ENCODE data around the gene FBXL20.

Gene FBXL20

DNA sequence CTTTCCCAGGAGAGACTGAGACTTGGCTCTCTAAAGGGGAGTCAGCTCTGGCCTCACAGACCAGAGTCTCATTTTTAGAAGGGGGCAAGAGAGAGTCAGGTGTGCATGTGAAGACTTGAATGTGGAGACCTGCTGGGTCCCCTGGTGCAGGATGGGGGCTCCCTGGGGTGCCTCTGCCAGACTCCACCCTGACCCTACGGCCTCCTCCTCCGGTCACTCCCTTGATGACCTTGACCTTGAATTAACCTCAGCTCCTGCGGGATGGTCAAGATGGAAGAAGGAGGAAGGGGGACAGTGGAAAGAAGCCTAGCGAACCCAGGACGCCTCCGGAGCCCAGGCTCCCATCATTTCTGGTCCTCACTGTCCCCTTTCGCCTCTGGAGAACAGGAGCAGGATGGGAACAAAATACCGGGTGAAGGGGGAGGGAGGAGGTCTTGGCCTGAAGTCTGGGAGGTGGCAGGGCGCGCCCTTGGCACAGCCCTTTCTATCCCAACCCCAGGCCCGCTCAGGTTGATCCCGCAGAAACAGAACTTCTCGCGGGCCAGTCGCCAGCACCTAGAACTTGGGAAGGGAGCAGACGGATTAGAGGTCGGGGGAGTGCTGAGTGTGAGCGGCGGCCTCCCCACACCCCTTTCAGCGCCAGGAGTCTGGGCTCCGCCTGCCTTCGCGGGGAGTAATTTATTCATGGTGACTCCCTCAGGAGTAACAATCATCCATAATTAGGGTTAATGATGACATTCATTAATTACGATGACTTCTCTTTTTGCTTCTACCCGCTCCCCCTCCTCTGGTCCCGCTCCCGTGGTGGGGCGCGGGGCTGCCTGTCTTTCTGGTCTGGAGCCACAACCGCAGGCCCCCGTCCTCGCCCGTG lies 177.3 kb downstream of the FBXL20 start:
- DNase-seq = no peak

DNA sequence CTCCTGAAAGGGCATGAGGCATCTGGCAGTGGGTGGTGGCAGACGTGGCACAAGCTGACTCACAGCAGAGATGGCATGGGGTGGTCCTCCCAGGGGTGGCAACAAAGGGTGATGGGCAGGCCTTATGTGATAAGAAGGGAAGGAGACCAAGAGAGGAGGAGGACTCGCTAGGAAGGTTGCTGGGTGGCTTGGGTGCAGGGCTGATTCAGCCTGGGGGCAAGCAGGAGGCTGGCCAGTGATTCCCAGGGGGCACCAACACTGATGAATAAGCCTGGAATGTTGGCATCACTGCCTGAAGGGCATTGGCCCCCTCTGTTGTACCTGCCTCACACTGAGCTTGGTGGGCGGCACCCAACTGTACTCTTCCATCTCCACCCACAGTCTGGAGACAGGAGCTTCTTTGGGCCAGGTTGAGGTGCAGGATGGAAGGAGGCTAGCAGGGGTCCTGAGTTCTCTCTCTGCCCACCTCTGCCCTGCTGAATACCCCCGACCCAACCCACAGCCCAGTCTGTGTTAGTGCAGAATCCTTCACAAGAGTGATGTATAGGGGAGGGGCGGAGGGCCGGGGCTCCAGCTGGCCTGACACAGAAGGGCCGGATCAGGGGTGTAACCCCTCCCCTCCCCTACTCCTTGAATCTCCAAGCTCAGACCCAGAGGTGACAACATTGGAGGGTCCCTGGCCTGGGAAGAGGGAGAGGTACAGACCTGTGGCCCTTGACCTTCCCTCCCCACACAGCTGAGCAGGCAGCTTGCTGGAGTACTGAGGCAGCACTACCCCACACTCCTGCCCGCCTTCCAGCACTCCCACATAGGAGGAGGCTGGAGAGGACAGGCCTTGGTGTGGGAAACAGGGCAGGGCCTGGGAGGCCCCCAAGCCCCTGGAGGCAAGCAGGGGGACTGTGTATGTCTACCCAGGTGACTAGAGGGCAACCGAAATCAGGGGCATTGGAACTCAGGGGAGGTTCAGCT lies 178.3 kb downstream of the FBXL20 start:
- no peak for DNase-seq

DNA sequence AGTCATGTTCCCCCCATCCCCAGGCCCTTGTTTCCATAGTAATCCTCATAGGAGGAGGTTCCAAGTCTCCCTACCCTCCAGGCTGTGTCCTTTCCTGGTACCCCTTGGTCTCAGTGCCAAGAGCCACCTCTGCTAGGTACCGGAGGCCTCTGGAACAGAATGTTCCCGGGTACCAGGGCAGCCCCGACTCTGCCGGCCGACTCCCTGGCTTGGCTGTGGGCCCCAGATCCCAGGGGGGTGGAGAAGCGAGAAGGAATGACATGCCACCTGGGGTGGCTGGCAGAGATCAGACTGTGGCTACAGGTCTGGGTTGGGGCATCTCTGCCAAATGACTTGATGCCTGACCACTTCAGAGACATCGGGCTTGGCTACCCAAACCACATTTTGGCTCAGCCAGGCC lies 179.3 kb downstream of the FBXL20 start:
- DNase-seq = no peak

DNA sequence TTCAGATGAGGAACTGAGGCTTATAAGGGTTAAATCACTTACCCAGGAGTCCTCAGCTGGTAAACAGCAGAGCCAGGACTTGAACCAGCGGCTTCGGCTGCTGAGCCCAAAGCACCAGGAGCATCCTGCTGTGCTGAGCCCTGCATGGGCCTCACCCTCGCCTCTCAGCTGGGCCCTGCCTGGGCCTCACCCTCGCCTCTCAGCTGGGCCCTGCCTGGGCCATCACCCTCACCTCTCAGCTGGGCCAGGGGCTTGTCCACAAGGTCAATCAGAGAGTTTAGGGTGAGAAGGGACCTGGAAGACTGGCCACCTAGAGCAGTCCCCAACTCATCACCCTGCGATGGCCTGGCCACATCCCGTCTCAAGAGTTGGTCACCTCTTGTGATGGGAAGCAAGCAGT lies 179.9 kb downstream of the FBXL20 start:
- no peak for DNase-seq

DNA sequence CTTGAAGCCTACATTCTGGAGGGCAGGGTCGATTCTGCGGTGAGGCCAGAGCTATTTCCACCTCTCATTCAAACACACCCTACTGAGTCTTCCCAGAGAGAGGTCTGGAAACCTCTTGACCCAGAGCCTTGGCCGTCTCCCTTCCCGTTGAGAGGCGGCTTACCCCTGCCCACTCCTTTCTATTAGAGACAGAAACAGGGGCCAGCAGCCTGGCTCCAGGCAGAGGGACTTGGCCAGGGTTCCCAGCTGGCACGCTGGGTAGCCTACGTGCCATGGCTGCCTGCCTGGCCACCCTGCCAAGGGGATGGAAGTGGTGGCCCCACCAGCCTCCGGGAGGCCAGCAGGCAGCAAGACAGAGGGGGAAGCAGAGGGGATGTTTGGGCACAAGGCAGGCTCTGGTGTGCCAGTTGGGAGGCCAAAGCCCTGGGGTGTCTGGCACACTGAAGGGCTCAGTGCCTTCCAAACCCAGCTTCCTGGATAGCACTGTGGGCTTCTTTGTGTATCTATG lies 181.7 kb downstream of the FBXL20 start:
- peak; percentile 47 to 78 for DNase-seq

DNA sequence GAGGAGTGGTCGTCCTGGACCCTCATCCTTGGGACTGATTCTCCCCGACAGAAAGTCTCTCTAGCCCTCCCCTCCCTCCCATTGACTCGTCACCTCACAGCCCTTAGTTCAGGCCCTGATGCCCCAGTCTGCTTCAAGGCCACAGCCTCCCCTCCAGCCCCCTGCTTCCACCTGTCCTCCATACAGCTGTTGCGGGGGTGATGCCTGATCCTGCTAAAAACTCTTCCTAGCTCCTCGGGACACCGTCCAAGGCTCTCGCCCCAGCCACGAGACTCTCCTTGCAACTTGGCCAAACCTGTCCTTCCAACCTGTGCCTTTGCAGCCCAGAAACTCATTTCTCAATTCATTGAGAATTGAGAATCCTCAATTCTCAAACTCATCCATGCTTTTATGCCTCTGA lies 182.5 kb downstream of the FBXL20 start:
- no peak for DNase-seq

DNA sequence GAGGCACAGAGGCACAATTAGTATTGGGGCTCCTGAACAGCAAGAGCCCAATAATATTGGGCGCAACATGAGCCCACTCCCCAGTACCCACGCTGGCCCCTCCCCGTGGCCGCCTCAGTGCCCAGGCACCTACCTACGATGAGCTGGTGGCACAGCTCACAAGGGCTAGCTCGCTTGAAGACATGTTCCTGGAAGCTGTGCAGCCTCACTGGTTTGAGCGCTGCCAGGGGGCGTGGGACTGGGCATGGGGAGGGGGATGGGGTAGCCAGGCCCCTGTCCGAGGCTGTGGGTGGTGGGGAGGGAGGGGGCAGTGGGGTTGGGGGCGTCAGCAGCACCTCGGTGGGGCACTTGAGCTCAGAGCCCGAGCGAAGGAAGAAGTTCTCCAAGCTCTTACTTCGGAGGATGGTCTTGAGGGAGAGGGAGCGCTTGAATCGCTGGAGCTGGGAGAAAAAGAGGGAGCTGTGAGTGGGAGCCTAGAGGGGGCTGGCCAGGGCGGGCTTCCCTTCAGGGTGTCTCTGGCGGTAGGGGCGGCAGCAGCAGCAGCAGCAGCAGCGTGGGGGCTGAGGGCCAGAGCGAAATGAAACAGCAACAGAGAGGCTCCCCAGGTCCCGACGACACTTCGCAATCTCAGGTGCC lies 183.6 kb downstream of the FBXL20 start:
- no peak for DNase-seq

DNA sequence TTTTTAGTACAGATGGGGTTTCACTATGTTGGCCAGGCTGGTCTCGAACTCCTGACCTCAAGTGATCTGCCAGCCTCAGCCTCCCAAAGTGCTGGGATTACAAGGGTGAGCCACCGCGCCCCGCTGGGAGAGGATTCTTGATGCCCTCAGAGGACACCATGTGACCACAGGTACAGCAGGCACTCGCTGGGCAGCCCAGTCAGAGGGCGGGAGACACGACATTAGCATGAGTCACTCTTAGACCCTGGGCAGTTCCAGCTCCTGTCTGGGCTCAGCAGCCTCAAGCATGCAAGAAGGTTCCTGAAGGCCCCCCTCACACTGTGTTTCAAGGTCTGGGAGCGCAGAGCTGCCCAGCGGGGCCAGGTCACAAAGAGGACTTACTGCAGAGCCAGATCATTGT lies 187.6 kb downstream of the FBXL20 start:
- no peak for DNase-seq

DNA sequence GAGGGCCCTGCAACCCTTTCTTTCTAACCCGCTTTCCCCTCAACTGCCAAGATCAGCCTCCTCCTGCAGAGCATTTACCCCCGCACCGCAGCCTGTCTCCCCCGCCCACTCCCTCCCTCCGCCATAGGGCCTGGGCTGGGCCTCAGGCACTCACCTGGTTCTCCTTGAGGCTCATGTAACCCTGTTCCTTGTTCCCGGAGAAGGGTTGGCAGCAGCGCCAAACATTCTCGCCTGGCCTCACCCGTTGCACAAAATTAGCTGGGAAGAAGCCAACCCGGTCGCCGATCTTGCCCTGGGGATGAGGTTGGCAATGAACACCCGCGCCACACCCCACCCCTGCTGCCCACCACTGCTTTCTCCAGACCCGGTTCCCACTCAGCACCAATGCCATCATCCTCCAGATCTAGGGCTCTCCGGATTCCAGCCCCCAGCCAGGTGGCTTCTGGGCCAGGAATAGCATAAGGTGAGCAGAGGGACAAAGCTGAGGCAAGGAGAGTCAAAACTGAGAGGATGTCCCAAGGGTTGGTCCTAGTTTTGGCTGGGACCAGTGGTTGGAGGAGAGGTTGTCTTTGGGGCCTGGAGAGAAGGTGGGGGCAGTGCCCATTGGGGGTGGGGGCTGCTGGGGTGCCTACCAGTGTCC lies 188.5 kb downstream of the FBXL20 start:
- peak in 1 of 2 experiments; percentile 46 for DNase-seq

DNA sequence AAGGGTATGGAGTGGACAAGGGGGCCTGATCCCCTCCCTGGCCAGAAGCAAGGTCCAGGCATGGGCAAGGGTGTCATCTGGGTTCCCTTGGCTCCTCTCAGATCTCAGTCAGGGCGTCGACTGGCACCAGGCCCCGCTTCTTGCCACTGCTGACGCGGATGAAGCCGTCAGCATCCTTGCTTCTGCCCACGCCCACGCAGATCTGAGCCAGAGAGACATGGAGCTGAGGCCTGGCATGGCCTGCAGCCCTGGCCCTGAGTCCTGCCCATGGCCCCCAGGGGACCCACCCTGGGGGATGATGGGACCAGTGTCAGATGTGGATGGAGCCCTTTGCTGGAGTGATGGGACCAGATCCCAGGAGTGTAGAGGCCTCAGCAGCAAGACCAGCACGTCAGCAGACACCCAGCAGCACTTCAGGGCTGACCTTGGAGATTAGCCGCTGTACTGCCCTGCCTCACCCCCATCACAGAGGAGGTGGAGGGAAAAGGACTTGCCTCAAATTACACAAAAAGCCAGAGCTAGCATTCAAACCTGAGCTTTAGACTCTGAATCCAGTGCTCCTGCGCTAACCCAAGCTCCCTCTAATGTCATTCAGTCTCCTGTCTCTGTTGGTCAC lies 189.1 kb downstream of the FBXL20 start:
- DNase-seq = no peak

DNA sequence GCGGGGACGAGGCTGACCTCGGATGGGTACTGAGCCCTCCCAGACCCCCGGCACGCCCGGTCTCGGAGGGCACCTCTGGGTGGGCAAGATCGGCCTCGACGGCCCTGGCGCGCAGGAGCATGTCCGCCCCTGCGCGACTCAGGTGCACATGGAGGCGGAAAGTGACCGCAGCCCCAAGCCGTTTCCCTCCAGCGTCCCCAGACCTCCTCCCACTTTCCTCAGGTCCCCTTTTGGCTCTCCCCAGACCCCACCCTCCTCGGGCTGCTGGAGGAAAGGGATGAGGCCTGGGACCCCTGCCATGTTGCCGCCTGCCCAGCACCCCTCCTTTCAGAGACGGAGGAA lies 191.4 kb downstream of the FBXL20 start:
- DNase-seq = no peak

DNA sequence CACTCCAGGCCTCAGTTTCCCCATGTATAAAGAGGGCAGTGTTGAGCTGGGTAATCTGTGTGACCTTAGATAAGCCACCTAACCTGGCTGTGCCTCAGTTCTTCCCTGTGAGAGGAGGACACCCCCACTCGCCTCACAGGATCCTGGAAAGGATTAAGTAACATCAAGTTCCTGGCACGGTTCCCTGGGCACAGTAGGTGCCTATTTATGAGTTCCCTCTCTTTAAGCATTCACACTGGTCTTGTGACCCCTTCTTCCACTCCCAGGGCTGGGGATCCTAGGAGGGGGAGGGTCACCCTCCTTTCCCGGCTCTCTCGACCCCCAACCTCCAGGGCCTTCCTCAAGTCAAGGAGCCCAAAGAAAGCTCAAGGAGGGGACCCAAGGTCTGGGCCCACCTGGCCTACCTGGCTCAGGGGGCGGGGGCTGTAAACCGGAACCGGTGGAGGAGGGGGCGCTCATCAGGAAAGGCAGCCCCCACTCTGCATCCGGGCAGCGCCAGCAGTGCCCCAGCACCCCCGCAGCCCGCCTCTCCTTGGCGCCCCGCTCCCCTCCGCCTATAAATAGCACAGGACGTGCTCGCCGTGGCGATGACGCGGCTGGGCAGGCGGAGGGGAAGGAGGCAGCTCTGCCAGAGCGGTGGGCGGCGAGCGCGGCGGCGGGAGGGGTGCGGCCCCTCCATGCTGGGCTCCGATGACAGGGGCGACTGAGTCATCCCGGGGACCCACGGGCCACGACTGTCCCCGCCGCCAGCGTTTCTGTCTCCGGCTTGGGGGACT lies 191.9 kb downstream of the FBXL20 start:
- no peak for DNase-seq

DNA sequence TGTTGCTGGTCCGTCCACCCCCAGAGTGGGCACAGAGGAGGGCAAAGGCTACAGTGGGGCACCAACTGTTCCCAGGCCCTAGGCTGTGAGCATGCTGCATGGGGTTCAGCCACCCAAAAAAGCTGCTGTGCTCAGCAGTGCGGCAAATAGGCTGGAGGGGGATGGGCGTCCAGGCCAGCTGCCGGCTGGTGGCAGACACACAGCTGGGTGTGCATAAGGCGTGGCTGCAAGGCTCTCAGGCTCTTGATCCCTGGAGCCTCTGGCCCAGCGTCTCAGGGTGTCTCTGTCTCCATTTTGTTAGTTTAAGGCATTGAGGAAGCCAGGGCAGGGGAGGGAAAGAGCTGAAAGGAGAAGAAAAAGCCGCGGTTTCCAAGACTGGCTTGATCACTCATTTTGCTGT lies 192.5 kb downstream of the FBXL20 start:
- DNase-seq = no peak

DNA sequence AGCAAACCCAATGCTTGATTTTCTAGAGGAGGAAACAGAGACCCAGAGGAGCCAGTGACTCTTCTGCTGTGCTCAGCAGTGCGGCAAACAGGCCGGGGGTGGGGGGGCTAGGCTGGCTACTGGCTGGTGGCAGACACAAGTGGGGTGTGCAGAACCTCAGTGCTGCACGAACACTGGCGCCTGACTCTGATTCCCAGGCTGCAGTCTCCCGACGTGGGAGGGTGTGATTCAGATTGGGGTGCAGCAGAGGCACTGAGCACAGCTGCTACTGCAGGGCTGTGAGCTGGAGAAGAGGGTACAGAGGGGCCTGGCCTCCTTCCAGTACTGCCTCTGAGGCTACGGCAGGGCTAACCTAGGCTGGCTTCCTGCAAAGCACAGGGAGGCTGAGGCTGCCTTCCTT lies 193.3 kb downstream of the FBXL20 start:
- DNase-seq = no peak

DNA sequence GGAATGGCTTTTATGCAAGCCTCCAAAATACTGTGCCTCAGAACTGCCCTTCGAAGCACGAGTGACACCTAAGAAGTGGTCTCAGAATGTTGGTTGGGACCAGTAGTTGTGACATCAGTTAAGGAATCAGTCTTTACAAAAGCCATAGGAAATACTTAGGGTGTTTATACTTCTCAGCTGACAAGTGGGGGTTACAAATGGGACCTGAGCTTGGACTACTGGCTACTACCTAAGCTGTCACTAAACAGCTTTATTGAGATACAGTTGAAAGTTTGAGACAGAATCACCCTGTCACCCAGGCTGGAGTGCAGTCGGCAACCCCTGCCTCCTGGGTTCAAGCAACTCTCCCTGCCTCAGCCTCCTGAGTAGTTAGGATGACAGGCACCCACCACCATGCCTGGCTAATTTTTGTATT lies 196.3 kb downstream of the FBXL20 start:
- no peak for DNase-seq

DNA sequence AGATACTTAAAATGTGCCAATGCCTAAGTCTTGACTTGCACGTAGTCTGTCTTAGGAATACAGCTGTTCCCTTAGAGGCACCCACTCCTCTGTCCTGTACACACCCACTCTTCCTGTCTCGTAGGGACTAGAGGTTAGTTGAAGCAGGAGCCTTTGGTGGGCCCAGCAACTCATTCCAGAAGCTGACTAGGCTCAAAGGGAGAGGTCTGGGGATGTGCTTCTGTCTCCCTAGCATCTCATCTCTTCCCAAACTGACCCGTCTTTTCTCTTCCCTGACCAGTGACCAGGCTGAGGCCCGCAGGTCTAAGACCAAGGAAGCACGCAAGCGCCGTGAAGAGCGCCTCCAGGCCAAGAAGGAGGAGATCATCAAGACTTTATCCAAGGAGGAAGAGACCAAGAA lies 197.2 kb downstream of the FBXL20 start:
- DNase-seq = no peak

Measured in cerebellar nuclear complex (tissue), 1 donor.